ENCODE results near the gene STON2.

Gene STON2

DNA sequence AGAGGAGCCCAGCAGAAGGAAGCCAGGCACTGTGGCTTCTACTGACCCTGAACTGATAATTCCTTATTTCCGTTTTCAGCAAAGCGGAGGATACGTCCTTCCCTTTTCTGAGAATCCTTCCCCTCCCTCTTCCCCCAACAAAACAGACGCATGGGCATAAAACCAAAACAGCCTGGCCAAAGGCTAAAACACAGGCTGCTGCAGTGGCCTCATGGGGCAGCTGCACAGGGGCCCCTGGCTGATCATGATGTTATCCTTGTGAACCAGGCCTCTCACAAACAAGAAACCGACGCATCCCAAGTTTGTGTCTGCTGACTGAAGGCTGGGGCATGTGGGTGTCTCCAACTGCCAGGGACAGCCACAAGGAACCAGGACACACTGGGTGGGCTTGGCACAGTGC lies 23.4 kb upstream of the STON2 start:
- DNase-seq (ENCODE audit: low read depth in 2 of 2), result no peak

DNA sequence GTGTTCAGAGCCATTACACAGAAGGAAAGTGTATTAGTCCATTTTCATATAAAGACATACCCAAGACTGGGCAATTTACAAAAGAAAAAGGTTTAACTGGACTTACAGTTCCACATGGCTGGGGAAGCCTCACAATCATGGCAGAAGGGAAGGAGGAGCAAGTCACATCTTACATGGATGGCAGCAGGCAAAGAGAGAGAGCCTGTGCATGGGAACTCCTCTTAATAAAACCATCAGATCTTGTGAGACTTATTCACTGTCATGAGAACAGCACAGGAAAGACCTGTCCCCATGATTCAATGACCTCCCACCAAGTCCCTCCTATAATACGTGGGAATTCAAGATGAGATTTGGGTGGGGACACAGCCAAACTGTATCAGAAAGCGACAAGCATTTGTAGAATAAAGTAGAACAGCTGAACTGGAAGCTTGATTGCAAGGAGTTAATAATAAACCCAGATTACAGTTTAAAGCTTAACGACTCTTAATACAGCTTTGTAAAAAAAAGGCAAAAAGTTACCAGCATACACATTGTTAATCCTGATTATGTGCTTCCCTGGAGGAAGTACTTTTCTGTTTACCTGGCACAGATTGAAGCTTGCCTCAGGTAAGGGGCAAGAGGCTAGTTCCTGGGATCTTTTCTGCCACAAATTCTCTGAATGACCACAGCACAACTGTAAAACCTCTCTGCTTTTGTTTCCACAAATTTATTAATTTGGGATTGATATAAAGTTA lies 18.1 kb upstream of the STON2 start:
- no peak for DNase-seq (ENCODE audit: low read depth in 2 of 2)

DNA sequence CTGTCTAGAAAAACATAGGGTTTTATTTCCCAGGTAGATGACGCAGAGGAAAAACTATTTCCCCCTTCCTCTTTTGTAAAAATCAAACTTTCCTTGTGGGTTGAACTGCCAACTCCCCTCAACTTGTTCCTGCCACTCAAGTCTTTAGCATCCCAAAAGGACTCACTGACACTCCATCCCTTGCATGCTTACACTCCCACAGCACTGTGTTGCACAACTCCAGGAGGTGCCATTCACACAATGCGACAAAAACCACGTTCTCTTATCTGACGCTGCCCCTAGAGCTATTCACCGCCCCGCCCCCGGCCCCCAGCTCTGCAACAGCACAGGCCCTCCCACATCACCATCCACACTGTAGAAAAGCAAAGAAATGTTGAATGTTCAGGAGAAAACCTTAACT lies 16.9 kb upstream of the STON2 start:
- DNase-seq (ENCODE audit: low read depth in 2 of 2), result no peak

DNA sequence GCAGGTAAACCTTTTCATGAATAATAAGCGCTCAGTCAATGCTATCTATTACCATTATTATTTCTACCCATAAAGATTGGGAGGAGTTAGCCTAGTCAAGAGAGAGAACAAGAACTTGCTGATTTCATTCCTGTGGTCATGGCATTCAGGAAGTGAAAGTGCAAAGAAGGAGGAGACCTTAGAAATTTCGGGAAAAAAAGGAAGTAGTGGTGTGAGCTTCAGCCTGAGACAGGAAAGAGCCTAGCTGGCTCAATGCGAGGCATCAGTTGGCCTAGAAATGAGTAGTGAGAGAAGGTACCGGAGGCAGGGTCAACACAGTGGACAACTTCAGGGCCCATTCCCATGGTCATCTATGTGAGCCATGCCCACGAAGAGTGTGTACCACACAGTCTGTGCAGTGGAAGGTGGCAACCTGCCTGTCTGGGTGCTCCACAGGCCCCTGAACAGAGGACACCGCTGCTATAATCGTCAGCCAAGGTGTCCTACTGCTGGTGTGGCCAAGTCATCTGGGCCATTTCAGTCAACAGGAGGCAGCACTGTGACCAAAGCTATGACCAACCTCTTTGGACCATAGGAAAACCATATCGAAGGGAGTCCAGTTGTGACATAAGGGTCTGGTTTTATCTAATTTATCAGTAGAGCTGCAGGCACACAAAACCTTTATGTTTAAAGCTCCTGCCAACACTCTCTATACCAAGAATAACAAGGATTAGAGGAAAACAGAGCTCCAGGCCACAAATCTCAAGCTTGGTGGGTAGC lies 16.2 kb upstream of the STON2 start:
- DNase-seq (ENCODE audit: low read depth in 2 of 2), result no peak

DNA sequence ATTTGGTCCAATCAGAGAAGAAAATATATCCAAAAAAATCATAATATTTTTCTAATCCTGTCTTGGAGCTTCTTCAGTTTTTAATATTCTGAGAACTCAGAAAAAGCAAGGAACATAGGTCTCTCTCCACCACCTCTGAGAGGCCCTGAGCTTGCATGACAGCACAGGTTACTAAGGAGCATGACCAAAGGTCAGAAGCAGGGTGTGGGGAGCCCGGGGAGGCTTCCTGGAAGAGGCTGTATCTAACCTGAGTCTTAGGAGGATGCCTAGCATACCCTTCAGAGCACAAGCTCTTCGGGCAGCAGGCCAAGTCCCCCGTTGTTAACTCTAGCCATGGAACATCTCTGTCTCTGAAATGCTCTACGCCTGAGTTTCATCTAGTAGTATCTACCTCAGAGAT lies 15.7 kb upstream of the STON2 start:
- no peak for DNase-seq (ENCODE audit: low read depth in 2 of 2)

DNA sequence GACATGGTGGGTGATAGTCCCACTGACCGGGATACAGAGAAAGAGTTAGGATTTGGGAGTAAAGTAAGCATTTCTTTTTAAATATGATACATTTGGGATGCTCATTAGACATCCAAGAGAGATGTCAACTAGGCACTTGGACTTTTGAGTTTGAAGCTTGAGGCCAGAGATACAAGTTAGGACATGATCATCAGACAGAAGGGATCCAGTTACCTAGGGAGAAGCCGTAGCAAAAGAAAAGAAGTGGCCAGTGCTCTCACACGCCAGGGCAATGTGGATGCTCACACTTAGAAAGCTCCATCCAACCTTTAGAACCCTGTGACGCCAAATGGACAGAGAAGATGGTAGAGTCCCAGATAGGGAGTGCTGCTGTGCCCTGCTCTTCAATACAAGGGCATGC lies 14.0 kb upstream of the STON2 start:
- DNase-seq (ENCODE audit: low read depth in 2 of 2), result no peak

DNA sequence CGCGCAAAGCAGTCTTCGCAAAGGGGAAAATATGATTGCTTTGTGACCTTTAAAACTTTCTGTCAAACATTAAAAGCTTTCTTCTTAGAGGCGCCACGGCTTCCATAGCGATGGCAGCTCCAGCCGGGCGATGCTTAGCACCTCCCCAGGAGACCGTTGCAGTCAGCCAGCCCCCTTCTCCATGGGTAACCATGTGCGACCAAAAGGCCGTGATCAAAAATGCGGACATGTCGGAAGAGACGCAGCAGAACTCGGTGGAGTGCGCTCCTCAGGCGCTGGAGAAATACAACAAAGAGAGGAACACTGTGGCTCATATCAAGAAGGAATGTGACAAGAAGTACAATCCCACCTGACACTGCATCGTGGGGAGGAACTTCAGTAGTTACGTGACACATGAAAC lies 12.7 kb upstream of the STON2 start:
- no peak for DNase-seq (ENCODE audit: low read depth in 2 of 2)

DNA sequence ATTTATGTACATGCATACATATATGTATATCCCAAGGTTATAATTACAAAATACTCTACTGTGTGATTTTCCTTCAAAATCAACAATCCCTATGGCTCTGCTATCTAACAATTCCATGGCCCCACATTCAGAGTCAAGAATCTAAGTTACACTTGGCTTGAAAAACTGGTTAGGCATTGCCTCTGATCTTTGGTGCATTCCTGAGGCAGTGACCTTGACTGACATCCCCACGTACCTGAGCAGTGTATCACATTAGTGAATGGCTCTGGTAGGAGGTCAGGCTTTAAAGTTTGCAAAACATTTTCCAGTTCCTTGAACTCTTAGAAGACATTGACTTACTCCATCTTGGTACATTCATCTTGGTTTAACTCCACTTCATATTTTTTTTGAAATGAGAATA lies 8.5 kb upstream of the STON2 start:
- no peak for DNase-seq (ENCODE audit: low read depth in 2 of 2)

DNA sequence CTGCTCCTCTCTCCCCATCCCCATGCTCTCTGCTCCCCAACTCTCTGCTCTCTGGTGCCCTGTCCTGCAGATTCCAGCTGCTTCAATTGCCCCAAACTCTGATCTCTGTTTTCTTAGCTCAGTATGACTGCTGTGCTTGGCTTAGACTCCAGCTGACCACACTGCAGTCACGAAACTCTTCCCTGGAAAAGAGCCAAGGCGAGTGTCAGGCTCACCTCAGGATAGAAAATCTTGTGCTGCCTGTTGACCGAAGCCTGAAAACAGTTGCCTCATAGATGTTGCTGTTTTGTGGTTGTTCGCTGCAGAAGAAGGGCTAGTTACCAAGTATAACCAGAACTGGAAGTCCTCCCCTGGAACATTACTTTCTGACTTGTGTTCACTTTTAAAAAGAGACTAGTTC lies 6.7 kb upstream of the STON2 start:
- no peak for DNase-seq (ENCODE audit: low read depth in 2 of 2)

DNA sequence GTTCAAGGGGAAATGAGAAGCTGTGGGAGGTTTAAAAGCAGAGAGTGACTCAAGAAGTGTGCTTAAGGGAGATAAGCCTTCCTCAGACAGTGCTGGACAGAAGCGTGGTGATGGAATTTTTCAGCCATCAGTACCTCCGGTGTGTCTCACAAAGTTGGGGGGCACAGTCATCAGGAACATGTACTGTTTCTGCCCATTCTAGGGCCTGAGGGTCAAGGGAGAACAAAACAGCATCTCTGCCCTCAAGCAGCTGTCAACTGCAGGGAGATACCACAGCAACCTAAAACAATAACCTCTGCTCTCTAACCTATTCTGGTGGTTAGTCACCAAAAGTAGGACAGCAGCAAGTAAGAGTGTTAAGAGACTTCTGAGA lies 2.0 kb upstream of the STON2 start:
- DNase-seq (ENCODE audit: low read depth in 2 of 2), result no peak

DNA sequence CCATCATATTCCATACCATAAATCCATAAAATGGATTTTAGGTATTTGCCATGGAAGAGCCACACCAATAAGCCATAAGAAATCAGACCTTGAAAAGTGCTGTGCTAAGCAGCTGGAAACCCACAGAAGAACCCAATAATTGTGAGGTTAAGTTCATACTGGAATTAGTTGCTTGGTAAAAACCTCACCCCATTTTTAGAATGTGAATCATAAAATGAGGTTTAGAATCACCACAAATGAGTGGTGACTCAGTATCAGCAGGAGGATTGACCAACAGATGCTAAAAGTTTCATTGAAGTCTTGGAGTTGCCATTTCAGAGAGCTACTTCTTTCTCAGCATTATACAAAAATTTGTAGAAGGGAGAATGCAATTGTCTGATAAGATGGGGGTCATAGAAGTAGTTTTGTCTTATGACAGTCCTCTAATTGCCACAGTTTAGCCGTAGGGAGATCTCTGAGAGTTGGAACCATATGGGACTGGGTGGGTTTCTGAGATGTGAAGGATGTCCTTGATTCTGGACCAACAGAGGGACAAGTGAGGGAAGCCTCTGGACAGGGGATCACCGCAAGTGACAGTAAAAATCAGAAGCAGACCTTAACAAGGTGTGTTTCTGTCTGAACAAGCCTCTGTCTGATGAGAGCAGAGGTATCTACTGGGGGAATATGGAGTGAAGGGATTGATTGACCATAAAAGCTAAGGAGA lies 1.4 kb upstream of the STON2 start:
- DNase-seq (ENCODE audit: low read depth in 2 of 2), result peak; percentile 82 to 85

DNA sequence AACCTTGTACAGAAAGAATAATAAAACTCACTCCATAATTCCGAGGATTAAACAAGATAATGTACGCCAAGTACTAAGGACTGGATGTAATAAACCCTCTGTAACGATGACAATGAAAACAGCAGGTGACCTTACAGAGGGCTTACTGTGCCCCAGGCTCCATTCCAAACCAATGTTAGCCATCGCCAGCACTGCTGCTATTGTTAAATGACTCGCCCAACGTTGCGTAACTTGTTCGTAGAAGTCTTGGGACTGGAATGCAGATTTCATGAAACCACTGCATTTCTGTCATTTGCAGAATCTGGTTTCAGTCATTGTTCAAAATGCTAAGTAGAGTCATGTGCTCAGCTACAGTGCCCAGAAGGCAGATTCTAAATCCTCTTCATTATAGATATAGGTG lies 728 bp upstream of the STON2 start:
- peak; percentile 85 to 87 for DNase-seq (ENCODE audit: low read depth in 2 of 2)

DNA sequence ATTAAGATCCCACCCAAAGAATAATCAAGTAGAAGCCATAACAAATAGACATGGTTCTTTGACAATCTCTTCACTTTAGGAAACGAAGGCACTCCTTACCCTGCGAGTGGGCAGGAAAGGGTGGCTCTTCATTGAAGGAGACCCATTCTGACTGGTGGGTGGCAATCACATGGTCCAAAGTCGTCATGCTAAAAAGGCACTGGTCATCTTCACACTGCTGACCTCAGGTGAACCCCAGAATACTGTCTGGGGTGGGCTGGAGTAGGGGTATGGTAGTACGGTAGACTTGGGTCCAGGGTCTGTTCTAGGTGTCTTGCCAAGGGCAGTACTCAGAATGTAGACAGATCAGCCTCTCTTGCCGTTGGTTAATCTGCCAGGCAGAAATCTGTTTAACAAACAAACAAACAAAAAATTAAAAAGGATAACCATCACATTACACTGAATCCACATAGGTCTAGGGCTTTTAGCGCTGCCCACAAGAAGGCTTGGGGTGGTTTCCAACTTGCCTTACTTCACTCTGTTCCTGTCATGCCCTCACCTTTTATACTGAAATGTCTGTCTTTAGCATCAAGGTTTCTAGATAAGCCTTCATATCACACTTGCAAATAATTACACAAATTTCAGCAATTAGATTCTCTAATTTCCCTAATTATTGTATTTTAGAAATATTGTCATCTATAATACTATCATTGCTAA lies 1.8 kb downstream of the STON2 start:
- no peak for DNase-seq (ENCODE audit: low read depth in 2 of 2)

DNA sequence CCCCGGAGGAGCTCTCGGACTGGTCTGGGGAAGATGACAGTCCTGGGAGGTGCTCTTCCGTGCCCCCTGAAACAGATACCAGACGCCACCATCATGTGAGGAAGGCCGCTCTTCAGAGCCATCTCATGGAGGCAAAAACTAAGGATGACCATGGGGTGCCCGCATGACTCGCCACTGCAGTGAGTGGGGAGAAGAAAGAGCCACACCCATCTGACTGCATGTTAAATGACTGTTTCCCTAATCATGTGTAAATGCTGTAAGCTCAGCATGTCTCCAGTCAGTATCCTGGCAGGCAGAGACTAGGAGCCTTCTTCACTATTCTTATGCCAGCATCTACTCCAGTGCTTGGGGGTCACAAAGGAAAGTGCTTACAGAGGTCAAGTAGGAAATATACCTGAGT lies 4.0 kb downstream of the STON2 start:
- no peak for DNase-seq (ENCODE audit: low read depth in 2 of 2)

DNA sequence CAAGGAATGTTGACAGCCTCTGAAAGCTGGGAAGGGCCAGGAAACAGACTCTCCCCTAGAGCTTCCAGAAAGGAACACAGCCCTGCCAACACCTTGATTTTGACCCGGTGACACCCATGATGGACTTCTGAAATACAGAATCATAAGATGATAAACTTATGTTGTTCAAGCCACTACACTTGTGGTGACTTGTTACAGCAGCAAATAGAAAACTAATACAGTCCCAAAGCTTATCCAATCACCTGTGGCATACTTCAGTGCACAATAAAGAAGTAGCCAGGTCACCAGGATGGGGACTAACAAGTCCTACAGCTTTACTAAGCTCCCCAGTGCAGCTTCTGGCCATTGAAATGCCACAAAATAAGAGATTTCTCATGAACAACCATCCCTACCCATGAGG lies 5.4 kb downstream of the STON2 start:
- no peak for DNase-seq (ENCODE audit: low read depth in 2 of 2)

DNA sequence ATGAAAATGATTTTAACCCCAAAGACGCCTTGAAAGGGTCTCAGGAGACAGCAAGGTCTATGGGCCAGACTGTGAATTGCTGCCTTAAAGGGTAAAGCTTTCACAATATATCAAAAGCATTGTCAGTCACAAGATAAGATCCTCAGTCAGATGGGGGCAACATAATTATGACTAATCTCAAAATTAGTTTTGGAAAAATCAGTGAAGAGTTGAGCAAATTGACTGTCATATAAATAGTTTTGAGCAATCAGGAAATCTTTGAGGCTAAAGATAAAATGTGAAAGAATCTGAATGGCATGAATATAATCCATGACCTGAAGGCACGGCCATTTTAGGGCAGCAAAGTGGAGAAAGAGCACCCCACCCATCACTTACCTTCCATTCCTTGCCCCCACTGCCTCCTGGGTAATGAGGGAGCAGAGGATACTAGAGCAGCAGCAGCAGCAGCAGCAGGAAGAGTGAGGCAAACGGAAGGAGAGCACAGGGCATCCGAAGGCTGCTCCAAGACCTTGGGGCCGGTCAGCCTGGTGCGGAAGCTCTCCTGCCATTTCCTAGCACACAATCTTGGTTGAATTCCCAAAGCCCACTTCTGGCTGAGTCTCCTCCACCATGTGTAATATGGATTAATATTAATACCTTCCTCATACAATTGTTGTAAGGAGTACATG lies 7.0 kb downstream of the STON2 start:
- DNase-seq (ENCODE audit: low read depth in 2 of 2), result no peak

DNA sequence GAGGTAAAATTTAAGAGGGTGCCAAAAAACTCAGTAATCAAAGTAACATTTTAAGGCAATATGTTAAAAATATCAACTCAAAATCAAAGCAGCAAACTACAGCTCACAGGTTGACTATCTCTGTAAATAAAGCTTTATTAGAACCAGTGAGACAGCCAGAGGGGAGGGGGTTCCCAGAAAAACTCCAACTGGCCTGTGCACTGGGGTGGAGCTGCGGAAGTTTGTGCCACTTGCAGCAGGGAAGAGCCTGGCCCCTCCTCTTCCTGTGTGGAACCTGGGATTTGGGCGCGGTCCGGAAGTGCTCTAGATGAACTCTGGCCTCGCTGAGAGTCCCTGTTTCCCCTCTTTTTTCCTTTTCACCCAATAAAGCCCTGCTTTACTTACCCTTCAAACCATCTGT lies 8.1 kb downstream of the STON2 start:
- no peak for DNase-seq (ENCODE audit: low read depth in 2 of 2)

DNA sequence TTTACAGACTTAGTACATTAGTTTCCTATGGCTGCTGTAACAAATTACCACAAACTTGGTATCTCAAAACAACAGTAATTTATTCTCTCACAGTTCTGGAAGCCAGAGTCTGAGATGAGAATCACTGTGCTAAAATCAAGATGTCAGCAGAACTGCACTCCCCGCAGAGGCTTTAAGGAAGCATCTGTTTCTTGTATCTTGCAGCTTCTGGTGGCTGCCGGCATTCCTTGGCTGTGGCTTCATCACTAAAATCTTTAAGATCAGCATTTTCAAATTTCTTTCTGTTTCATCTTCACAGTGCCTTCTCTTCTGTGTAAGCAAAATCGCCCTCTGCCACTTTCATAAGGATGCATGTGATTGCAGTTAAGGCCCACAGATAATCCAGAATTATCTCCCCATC lies 9.4 kb downstream of the STON2 start:
- no peak for DNase-seq (ENCODE audit: low read depth in 2 of 2)

DNA sequence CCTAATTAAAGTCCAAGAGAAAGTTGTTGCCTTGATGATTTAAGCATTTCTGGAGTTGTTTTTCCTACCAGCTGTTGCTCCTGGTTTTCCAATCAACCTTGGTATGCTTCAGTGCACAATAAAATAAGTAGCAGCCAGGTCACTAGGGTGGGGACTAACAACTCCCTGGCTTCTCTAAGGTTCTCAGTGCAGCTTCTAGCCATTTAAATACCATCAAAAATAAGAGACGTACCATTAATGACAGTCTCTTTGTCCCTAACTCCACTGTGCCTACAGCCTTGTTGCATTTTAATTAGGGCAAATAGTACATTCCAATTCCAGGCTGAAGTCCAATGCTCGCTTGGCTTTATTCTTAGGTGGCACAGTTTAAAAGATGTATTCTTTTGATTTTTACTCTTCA lies 11.8 kb downstream of the STON2 start:
- DNase-seq (ENCODE audit: low read depth in 2 of 2), result no peak

DNA sequence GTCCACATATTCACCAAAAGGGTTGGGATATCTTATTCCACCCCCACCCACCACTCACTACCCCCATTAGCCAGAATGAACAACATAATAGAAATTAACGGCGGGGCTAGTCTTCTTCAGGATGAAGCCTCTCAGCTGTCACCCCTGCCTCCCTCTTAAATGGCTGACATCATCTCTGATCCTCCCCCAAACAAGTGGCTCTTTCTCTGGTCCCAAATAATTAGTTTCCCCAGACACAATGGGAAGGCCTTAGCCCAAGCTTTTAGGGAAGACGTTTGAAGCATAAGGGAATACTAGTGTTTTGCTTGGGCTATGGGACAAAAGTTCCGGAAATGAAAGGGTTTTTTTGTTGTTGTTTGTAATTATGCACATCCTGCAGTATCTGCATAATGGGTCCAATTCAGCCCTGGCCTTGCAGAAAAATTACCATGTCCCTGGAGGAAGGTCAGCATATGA lies 13.8 kb downstream of the STON2 start:
- no peak for DNase-seq (ENCODE audit: low read depth in 2 of 2)

DNA sequence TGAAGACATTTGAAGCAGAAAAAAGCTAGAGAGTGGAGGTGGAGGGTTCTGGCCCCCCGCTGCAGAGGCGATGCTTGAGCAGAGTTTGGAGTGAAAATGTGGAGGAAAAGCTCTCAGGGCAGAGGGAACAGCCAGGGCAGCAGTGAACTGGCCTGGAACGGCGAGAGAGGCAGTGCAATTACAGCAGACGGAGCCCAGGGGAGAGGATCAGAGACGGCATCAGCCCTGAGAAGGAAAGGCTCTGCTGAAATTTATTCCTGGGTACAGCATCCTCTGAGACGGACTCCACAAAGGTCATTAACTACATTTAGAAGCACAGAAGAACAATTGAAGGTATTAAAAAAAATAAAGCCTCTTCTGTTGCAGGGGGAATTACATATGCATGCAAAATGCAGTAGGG lies 14.2 kb downstream of the STON2 start:
- DNase-seq (ENCODE audit: low read depth in 2 of 2), result no peak

DNA sequence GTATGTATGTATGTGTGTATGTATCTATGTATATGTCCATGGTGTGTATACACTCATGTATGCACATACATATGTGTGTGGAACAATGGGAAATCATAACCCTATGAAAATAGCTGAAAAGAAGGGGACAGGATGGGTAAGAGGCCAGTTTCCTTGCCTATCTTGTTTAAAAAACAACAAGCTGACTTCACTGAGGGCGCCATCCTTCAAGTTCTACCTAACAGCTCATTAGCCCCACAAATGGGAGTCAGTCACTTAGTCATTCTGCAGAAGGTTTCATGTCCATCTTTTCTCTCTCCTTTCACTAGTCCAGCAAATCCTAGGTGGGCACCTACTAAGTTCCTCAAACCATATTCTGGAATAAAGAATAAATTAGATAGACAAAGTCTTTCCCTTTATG lies 14.7 kb downstream of the STON2 start:
- no peak for DNase-seq (ENCODE audit: low read depth in 2 of 2)

Measured in fibroblast of skin of left biceps (primary cell).